ENCODE data around the gene OPTC.

OPTC gene

DNA sequence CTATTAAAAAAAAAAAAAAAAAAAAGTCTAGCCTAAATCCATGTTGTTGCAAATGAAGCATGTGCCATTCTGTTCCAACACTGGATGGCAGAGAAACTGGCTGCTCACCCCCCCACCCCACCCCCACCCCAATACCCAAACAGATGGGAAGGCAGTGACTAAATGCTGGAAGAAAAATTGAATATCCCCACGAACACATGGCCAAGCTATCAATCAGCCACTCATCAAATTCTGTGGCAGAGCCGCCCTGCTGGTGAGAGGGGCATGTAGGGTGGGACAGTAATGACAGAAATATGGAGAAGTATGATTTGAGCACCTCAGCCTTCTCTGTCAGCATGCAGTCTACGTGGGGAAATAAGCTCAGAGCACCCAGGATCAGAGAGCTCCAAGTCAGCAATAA is 34.1 kb downstream of the OPTC start:
- DNase-seq: no peak
- H3K9me3 ChIP-seq: no peaks in the 10 kb centered on the region
- H3K4me1 ChIP-seq: peaks cover 0 to 31% (median 23%) of the 10 kb centered on the region in 4 donors
- no peaks in the 10 kb centered on the region for H3K27me3 ChIP-seq
- H3K36me3 ChIP-seq: no peaks in the 10 kb centered on the region
- no peak overlapping the region for H3K27ac ChIP-seq
- intact Hi-C loops (cut with DNase I; ENCODE audit: low total_unique reads): no loop called here
- TF ChIP-seq, protein P1, sequence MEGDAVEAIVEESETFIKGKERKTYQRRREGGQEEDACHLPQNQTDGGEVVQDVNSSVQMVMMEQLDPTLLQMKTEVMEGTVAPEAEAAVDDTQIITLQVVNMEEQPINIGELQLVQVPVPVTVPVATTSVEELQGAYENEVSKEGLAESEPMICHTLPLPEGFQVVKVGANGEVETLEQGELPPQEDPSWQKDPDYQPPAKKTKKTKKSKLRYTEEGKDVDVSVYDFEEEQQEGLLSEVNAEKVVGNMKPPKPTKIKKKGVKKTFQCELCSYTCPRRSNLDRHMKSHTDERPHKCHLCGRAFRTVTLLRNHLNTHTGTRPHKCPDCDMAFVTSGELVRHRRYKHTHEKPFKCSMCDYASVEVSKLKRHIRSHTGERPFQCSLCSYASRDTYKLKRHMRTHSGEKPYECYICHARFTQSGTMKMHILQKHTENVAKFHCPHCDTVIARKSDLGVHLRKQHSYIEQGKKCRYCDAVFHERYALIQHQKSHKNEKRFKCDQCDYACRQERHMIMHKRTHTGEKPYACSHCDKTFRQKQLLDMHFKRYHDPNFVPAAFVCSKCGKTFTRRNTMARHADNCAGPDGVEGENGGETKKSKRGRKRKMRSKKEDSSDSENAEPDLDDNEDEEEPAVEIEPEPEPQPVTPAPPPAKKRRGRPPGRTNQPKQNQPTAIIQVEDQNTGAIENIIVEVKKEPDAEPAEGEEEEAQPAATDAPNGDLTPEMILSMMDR (IDR thresholded peaks at IDR 0.05): no peak
- no peak overlapping the region for H3K4me3 ChIP-seq

DNA sequence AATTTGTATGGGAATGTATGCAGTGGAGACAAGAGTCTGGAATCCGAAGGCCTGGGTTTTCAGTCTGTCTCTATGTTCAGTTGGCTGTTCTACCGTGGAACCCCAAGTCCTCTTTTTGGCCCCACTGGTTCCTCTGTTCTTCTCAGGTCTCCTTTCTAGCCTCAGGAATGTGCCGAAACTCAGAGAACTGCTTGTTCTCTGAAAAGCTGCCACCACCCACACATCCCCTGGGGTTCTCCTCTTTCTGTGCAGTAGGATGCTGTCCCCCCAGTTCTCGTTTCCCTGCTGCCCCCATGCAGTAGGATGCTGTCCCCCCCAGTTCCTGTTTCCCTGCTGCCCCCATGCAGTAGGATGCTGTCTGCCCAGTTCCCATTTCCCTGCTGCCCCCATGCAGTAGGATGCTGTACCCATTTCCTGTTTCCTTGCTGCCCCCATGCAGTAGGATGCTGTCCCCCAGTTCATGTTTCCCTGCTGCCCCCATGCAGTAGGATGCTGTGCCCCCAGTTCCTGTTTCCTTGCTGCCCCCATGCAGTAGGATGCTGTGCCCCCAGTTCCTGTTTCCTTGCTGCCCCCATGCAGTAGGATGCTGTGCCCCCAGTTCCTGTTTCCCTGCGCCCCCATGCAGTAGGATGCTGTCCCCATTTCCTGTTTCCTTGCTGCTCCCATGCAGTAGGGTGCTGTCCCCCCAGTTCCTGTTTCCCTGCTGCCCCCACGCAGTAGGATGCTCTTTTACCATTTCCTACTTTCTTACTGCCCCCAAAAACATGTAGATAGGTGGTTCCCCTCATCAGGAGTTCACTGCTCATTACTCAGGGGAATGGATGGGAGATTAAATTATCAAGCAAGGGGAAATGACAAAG is 35.3 kb downstream of the OPTC start:
- no peak for DNase-seq
- H3K4me1 ChIP-seq: peaks cover 0 to 22% (median 17%) of the 10 kb centered on the region in 4 donors
- intact Hi-C loops (cut with DNase I; ENCODE audit: low total_unique reads): no loop called here
- H3K36me3 ChIP-seq: no peaks in the 10 kb centered on the region
- no peak overlapping the region for H3K27ac ChIP-seq
- no peak overlapping the region for H3K4me3 ChIP-seq
- no peaks in the 10 kb centered on the region for H3K9me3 ChIP-seq
- no peaks in the 10 kb centered on the region for H3K27me3 ChIP-seq
- TF ChIP-seq, protein P1 (IDR thresholded peaks at IDR 0.05): no peak

DNA sequence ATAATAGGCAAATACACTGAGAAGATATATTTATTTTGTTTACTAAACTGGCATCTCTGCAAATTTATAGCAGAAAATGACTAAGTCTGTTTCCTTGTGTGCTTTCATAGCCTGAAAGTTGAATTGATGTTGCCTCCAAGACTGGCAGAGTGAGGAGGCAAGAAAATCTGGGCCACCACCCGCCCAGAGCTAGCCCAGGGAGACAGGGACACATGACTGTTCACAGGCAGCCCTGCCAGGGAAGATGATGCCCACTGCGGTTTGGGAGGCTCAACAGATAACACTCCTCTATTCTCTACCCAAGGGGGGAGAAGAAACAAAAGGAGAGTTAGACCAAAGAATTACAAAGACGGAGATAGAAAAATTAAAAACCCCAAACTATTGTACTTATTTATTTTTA is 37.1 kb downstream of the OPTC start:
- no peaks in the 10 kb centered on the region for H3K9me3 ChIP-seq
- no peak for DNase-seq
- no peak overlapping the region for H3K4me3 ChIP-seq
- H3K27ac ChIP-seq: no peak overlapping the region
- TF ChIP-seq, protein P1 (IDR thresholded peaks at IDR 0.05): no peak
- intact Hi-C loops (cut with DNase I; ENCODE audit: low total_unique reads): no loop called here
- H3K36me3 ChIP-seq: no peaks in the 10 kb centered on the region
- H3K27me3 ChIP-seq: no peaks in the 10 kb centered on the region
- H3K4me1 ChIP-seq: peaks cover 0 to 20% (median 7%) of the 10 kb centered on the region in 4 donors

DNA sequence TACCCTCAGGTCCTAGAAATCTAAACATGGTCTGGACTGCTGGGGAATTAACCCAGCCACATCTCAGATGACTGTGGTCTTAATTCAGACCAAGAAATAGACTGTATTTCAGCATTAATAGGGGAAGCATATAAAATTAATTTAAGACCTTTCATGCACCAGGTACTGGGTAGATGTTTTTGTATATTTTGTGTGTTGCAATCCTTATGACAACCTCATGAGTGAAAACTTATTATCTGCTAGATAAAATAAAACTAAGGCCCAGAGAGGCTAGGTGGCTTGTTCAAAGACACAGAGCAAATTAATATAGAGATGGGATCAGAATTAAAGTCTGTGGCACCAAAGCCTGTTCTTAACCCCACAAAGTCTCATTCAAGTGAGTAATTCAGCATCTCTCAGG is 40.1 kb downstream of the OPTC start:
- DNase-seq: no peak
- peaks cover 0 to 17% (median 5%) of the 10 kb centered on the region in 4 donors for H3K4me1 ChIP-seq
- H3K4me3 ChIP-seq: no peak overlapping the region
- H3K36me3 ChIP-seq: no peaks in the 10 kb centered on the region
- TF ChIP-seq, protein P1 (IDR thresholded peaks at IDR 0.05): no peak
- no peaks in the 10 kb centered on the region for H3K9me3 ChIP-seq
- intact Hi-C loops (cut with DNase I; ENCODE audit: low total_unique reads): no loop called here
- peak overlapping the region; percentile 52 to 54 for H3K27ac ChIP-seq
- no peaks in the 10 kb centered on the region for H3K27me3 ChIP-seq

DNA sequence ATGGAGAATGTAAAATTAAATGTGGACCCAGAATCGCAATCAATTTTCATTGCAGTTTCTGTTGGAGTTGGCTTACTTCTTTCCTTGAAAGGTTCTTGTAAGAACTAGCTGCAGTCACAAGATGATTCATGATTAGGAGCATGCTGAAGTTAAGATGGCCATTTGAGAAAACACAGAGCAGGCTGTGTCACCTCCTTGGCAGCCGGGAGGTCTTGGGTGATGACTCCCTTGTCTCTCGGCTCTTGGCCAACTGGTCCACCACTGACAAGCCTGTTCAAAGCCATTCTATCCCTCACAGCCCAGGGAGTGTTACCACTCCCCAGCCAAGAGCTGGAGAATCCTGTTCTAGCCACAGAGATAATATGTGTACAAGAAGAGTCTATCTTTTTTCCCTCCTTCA is 40.6 kb downstream of the OPTC start:
- H3K27ac ChIP-seq: peak overlapping the region; percentile 52 to 54
- peaks cover 0 to 17% (median 4%) of the 10 kb centered on the region in 4 donors for H3K4me1 ChIP-seq
- no peaks in the 10 kb centered on the region for H3K27me3 ChIP-seq
- TF ChIP-seq, protein P1 (IDR thresholded peaks at IDR 0.05): no peak
- H3K9me3 ChIP-seq: no peaks in the 10 kb centered on the region
- H3K4me3 ChIP-seq: no peak overlapping the region
- no peaks in the 10 kb centered on the region for H3K36me3 ChIP-seq
- intact Hi-C loops (cut with DNase I; ENCODE audit: low total_unique reads): no loop called here
- peak; percentile 74 to 77 for DNase-seq

Measured in tibial artery (tissue), 4 donors.